22Rv1 (cell line): ENCODE results near the gene CSF2RB.

Source experiments
- CTCF ChIP-seq: fragments of 450-650 bp; IDR thresholded peaks from 2 replicates; pipeline ENCODE4 v1.5.1; 2017; ENCODE audit warnings: mild to moderate bottlenecking
- ZFX ChIP-seq: fragments of 450-650 bp; IDR thresholded peaks from 2 replicates; pipeline ENCODE4 v1.6.1; 2017; ENCODE audit warnings: antibody characterized with exemption, borderline replicate concordance

GRCh38 chr22:36865346-36865745 lies 48.1 kb upstream of the CSF2RB start:
- TF ChIP-seq CTCF (no peak), ZFX (no peak)
